ENCODE measurements around the gene ZNRF1. TPM values are rescaled to one million over a fixed set of nuclear protein-coding genes. Genes with fewer than 3 reads are reported as not detected.

The ZNRF1 gene
- total and polyA plus RNA-seq, 2 of the 13 experiments (the other 11 are each of a cell fraction or from before 2014, with no cell fraction given) = 43.9 to 58.7 TPM

DNA sequence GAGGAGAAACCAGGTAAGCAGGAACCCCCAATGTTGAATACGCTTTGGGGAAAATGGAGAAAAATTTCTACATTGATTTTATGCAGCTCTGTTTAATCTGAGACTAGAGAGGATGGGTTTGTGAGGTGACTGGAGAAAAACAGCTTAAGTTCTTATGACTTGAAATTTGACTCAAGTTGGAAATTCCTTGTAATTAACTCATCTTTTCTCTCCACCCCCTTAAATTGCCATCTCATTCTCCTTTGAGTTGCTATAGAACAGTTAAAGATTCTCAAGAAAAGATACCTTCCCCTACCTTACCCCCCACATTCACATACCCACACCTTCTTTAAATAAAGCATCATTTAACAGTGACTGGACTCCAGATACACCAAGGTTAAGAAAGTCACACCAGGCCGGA, 24.2 kb downstream of the ZNRF1 start (continued):
- TF ChIP-seq, protein P1, sequence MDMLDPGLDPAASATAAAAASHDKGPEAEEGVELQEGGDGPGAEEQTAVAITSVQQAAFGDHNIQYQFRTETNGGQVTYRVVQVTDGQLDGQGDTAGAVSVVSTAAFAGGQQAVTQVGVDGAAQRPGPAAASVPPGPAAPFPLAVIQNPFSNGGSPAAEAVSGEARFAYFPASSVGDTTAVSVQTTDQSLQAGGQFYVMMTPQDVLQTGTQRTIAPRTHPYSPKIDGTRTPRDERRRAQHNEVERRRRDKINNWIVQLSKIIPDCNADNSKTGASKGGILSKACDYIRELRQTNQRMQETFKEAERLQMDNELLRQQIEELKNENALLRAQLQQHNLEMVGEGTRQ (IDR thresholded peaks at IDR 0.05; ENCODE audit: low read depth, low read length) = no peak
- TF ChIP-seq, protein P1 (CRISPR knock-in tag; IDR thresholded peaks at IDR 0.05; ENCODE audit: borderline replicate concordance) = no peak
- TF ChIP-seq PAF1 (CRISPR knock-in tag; IDR thresholded peaks at IDR 0.05) = no peak
- no peak for TF ChIP-seq ZC3H13 (CRISPR knock-in tag; IDR thresholded peaks at IDR 0.05)
- TF ChIP-seq ZNF761 (CRISPR knock-in tag; conservative IDR thresholded peaks at IDR 0.05) = no peak
- TF ChIP-seq SMYD3 (CRISPR knock-in tag; IDR thresholded peaks at IDR 0.05) = no peak
- no peak for TF ChIP-seq ZNF781 (CRISPR knock-in tag; IDR thresholded peaks at IDR 0.05; ENCODE audit: borderline replicate concordance, not compliant biosample characterization)
- TF ChIP-seq ZMAT3 (CRISPR knock-in tag; conservative IDR thresholded peaks at IDR 0.05) = no peak
- TF ChIP-seq, protein P2, sequence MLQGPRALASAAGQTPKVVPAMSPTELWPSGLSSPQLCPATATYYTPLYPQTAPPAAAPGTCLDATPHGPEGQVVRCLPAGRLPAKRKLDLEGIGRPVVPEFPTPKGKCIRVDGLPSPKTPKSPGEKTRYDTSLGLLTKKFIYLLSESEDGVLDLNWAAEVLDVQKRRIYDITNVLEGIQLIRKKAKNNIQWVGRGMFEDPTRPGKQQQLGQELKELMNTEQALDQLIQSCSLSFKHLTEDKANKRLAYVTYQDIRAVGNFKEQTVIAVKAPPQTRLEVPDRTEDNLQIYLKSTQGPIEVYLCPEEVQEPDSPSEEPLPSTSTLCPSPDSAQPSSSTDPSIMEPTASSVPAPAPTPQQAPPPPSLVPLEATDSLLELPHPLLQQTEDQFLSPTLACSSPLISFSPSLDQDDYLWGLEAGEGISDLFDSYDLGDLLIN (CRISPR knock-in tag; IDR thresholded peaks at IDR 0.05; ENCODE audit: borderline replicate concordance) = no peak
- no peak for TF ChIP-seq ZNF34 (CRISPR knock-in tag; IDR thresholded peaks at IDR 0.05; ENCODE audit: borderline replicate concordance)
- no peak for TF ChIP-seq SMC3 (IDR thresholded peaks at IDR 0.05; ENCODE audit: low read length)

DNA sequence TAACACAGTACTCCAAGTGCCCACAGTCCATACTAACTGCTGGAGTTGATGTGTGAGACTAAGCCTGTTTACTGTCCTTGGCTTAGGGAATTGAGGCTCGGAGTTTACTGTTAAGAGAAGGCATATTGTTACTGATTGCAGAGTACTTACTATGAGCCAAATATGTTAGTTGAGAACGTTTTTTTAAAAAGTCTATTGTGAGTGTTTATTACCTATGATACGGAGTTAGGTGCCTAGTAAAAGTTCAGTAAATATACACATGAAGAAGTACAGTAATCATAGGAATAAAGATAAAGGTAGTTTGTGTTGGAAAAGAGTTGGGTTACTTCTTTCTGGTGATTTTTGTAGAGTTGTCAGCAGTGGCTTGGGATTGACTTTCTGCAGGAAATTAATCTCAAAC, 25.4 kb downstream of the ZNRF1 start:
- CTCF ChIA-PET (ENCODE audit: low intra/inter-chr PET ratio, low total read pairs) = no interaction called here
- no peak for DNase-seq (ENCODE audit: low spot score)
- FAIRE-seq = no peak
- TF ChIP-seq ZFP1 (CRISPR knock-in tag; IDR thresholded peaks at IDR 0.05) (no peak), SNAI1 (CRISPR knock-in tag; IDR thresholded peaks at IDR 0.05; ENCODE audit: borderline replicate concordance) (no peak), ZSCAN20 (CRISPR knock-in tag; IDR thresholded peaks at IDR 0.05; ENCODE audit: borderline replicate concordance) (no peak), YEATS4 (CRISPR knock-in tag; IDR thresholded peaks at IDR 0.05; ENCODE audit: borderline replicate concordance) (no peak), ZNF451 (CRISPR knock-in tag; IDR thresholded peaks at IDR 0.05) (no peak), SATB2 (CRISPR knock-in tag; IDR thresholded peaks at IDR 0.05) (no peak), TARDBP (CRISPR knock-in tag; IDR thresholded peaks at IDR 0.05) (no peak), BORCS8-MEF2B (CRISPR knock-in tag; IDR thresholded peaks at IDR 0.05) (no peak), ZBTB38 (CRISPR knock-in tag; IDR thresholded peaks at IDR 0.05) (no peak)
- TF ChIP-seq, protein P3, sequence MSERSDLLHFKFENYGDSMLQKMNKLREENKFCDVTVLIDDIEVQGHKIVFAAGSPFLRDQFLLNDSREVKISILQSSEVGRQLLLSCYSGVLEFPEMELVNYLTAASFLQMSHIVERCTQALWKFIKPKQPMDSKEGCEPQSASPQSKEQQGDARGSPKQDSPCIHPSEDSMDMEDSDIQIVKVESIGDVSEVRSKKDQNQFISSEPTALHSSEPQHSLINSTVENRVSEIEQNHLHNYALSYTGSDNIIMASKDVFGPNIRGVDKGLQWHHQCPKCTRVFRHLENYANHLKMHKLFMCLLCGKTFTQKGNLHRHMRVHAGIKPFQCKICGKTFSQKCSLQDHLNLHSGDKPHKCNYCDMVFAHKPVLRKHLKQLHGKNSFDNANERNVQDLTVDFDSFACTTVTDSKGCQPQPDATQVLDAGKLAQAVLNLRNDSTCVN (CRISPR knock-in tag; IDR thresholded peaks at IDR 0.05; ENCODE audit: borderline replicate concordance) = no peak
- POLR2A ChIA-PET = no interaction called here
- intact Hi-C loops (cut with micrococcal nuclease; ENCODE audit: unreplicated experiment) = no loop called here
- peaks cover 23% of the 10 kb centered on the region for H4K20me1 ChIP-seq (ENCODE audit: insufficient read depth, low read length)
- H3K27me3 ChIP-seq (ENCODE audit: control insufficient read depth in 1 of 2, insufficient read depth in 2 of 2, low read length in 2 of 2) = no peaks in the 10 kb centered on the region
- no peak overlapping the region for H2AFZ ChIP-seq (ENCODE audit: low read length)
- 89% methylated on average over 3 of the region's 3 CpGs for WGBS (ENCODE audit: low lambda C conversion rate)
- peaks cover 89% of the 10 kb centered on the region for H3K79me2 ChIP-seq (ENCODE audit: insufficient read depth, low read length)
- H3K9ac ChIP-seq (ENCODE audit: insufficient read depth, low read depth, low read length) = no peak overlapping the region
- H3K9me3 ChIP-seq (ENCODE audit: low read length) = peaks cover 11% of the 10 kb centered on the region
- H3K36me3 ChIP-seq (replicated peaks in 1 of 2; ENCODE audit: control insufficient read depth in 1 of 2, insufficient read depth in 2 of 2, low read length in 2 of 2) = no peaks in the 10 kb centered on the region; a peak in 1 of 5 replicates
- H3K4me1 ChIP-seq (ENCODE audit: insufficient read depth, low read length) = peaks cover 48% of the 10 kb centered on the region
- in situ Hi-C loops (cut with HindIII; ENCODE audit: extremely low pct_ligation_motif_present, low pct_unique_long_range_greater_than_20kb) = no loop called here
- no peak for ATAC-seq
- H3K27ac ChIP-seq (ENCODE audit: extremely low read length, insufficient read depth, low read length) = peak overlapping the region; percentile 33
- BruUV-seq (replicated peaks) = no TSS peak
- no peak overlapping the region for H3K4me2 ChIP-seq (ENCODE audit: low read depth, low read length)
- no peak overlapping the region for H3K4me3 ChIP-seq (replicated peaks in 1 of 3; ENCODE audit: insufficient read depth in 1 of 3, low read depth in 2 of 3, low read length in 3 of 3)

Data from HepG2 (cell line).